GM10847 (cell line): ENCODE results near the gene LRFN4.

Source experiments
- POLR2A ChIP-seq: IDR thresholded peaks from 2 replicates; pipeline ENCODE4 v1.6.1; 2011; ENCODE audit not compliant: insufficient read length; ENCODE audit errors: extremely low read depth

The LRFN4 gene

DNA sequence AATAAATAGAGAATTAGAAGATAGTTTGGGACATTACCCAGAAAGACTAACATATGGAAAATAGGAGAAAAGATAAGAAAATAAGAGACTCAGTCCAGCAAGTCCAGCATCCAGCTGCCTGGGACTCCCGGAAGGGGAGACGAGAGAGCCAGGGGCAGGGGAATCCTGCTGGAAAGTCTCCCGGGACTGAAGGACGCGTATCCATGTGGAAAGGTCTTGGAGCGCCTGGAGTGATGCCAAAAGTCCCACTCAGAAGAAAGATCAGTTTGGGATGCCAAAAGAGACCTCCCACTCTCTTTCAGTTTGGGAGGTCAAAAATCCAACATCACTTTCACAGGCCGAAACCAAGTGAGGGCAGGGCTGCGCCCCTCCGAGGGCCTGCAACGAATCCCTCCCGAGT is 30.7 kb downstream of the LRFN4 start:
- no peak for TF ChIP-seq POLR2A

DNA sequence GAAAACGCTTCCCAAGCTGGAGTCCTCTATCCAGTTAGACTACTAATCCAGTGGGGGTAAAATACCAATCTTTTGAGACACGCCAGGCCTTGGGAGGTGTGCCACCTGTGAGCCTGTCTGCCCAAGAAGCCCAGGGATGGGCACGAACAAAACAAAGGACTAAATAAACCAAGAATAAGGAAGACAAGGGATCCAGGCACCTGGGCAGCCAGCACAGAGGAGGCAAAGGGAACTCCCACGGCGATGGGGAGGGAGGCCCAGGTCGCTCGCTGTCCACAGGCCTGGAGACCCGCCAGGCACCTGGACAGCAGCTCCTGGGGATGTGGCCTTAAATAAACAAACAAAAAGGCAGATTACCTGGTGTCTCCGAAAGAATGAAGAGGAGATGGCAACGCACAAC is 31.4 kb downstream of the LRFN4 start:
- TF ChIP-seq POLR2A: no peak

DNA sequence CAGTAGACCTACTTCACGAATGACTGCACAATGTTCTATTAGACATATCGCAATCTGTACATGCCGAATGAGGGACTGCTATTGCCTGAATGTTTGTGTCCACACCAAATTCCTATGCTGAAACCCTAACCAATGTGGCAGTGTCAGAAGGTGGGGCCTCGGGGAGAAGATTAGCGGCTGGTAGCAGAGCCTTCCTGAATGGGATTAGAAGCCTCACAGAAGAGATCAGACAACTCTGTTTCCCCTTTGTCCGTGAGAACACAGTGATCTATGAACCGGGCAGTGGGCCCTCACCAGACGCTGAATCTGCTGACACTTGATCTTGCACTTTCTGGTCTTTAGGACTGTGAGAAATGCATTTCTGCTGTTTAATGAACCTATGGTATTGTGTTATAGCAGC is 33.1 kb downstream of the LRFN4 start:
- no peak for TF ChIP-seq POLR2A

DNA sequence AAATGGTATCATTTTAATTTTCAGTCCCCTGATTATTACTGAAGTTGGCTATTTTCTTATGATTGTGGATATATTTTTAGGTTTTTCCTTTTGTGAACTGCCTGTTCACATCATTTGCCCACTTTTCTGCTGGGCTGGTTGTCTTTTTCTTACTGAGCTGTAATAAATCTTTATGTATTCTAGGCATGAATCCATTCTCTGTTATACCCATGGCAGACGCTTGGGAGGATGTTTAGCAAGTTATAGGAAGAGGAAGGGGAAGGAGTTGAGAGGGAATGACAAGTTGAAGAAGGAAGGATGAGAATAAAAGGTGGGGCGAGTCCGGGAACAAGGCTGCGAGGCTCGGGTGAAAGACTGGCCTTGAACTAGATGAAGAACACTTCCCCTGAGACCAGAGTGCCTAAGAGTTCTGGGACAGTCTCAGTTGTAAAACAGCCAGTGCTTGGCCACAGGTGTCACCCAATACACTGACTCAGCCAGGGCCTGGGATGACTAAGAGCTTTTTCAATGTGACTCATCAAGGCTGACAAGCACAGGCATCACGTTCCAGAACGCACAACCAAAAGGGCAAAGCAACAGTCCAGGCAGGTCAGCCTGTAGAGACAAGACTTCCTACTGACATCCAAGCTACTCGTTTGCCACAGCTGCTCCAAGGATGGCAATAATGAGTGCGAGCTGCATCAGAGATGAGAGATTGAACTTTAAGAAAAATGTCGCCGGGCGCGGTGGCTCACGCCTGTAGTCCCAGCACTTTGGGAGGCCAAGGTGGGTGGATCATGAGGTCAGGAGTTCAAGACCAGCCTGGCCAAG is 35.2 kb downstream of the LRFN4 start:
- TF ChIP-seq POLR2A: no peak

DNA sequence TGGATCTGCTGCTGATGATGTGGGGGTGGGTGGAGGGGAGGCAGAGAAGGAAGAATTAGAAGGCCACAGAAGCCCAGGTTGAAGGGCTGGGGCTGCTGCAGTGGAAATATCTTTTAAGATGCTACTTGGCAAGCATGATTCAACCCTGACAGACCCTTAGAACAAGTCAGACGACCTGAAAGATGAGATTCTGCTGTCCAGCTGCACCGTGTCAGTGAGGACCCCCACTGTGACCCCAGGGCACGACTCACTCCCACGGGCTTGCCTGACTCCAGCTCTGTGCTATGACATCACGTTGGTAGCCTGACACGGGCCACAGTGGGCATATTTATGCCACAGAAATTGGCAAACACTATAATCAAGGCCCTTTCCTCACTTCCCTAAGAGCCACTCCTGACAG is 36.0 kb downstream of the LRFN4 start:
- TF ChIP-seq POLR2A: no peak

DNA sequence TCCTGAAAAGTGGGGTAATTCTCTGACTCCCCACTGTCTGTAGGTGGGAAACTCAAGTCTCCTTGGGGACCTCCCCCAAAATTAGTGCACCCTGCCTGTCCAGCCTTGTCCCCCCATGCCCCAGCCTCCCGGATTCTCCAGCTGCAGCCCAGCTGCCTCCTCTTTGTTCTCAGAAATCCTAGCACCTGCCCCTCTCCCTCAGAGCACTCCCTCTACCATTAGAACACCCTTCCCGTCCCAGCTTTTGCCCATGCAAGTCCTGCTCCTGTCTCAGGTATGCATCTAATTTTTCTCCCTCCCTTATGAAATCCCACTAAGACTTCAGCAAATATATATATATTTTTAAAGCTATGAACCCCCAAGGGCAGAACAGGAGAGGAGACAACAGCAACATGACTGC is 37.3 kb downstream of the LRFN4 start:
- TF ChIP-seq POLR2A: no peak

DNA sequence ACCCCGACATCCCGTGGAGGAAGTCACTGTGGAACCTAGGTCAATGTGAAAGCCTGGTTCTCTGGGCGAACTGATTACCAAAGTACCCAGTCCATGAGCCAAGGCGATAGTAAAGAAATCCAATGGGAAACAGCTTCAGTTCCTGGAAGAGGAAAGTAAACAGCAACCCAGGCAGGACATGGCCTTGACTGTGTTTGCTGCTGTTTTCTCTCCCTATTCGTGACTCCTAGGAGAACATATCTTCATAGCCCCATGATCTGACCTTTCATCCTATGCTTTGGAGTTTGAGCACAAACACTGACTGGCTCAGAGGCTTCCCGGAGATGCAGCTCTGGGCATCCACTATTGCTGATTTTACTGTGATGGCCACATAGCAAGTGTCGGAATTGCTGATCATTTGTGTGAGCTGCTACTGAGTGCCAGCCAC is 45.1 kb downstream of the LRFN4 start:
- no peak for TF ChIP-seq POLR2A

DNA sequence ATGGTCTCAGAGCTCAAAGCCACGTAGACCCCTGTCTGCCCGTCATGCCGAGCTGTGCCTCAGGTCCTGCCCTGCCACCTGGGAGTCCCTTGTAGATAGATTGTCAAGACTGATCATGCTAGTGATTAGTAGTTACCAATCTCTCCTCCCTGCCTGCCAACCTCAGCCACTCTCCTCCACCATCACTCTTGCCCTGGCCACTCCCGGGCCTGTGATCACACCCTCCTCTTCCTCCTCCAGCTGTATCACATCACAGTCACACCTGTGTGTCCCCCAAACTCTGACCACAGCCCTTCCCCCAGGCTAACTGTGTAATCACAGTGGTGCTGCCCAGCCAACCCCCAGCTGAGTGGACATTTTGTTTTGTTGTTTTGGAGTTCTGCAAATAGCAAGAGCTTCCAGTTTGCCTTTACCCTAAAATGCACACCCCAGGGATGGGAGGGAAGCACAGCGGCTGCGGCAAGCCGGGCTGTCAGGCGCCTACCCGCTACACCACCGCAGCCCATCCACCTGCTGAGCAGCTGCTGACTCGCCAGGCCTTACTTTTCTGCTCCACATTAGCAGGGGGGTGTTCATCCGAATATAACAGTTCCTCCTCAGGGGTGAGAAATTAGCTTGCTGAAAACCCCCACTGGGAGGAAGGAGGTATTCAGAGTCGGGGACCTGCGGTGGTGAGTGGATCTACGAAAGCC is 45.8 kb downstream of the LRFN4 start:
- TF ChIP-seq POLR2A: no peak

DNA sequence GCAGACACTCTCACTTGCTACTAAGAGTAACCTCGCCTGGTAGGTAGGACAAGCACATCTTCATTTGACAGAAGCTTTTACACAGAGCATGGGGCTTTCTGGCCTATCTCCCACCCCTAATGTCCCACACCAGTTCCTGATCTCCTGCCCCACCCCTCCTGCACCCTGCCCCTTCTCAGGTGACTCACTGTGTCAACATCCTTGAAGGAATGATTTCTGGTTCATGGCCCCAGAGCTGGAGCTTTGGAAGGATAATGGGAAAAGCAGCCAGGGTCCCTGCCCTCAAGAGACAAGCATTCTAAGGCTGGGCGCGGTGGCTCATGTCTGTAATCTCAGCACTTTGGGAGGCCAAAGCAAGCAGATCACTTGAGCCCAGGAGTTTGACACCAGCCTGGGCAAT is 47.2 kb downstream of the LRFN4 start:
- no peak for TF ChIP-seq POLR2A

DNA sequence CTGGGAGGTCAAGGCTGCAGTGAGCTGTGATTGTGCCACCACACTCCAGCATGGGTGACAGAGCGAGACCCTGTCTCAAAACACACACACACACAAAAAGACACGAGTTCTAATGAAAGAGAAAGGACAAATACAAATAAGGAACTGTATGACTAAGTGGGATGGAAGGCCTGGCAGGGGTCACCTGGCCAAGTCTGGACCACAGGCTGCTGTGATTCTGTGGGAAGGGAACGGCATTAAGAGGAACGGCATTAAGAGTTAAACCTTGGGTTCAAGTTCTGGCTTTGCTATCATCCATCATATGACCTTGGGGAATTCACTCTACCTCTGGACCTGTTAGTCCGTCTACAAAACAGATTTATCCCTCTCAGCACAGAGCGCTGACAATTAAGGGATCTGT is 47.7 kb downstream of the LRFN4 start:
- no peak for TF ChIP-seq POLR2A

DNA sequence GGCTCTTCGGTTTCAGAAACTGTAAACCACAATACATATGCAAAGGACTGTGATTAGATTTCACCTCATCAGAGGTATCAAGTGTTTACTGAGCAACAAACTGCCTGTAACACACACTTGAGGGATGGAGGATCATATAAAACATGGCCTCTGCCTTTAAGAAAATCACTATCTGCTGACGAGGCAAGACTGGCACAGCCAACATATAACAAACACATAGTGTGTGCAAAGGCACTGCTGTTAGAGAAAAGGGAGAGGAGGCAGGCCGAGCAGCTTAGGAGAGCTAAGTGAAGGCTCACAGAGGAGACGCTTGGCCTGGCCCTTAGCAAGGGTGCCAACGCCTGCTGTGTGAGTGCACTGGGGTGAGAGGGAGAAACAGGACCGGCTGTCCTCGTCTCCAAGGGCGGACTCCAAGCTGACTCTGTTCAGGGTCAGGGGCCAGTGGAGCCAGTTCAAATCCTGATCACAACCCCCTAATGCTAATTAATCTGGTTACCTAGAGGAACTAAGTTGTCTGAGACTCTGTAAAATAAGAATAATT is 48.2 kb downstream of the LRFN4 start:
- no peak for TF ChIP-seq POLR2A

DNA sequence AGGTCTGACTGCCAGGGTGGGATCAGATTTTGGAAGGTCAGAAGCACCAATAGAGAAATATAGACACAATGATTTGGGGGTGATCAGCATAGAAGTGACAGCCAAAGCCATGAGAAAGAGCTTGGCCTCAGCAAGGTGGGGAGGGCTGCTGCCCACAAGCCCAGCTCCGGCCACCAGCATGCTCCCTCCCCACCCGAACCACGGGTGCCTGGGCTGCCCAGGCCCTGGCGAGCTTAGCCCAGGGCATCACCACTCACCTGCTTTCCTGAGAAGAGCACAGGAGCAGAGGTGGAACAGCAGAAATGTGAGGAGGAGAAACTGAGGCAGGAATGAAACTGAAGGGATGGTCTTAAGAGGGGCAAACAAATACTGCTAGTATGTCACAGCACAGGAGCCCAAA is 48.8 kb downstream of the LRFN4 start:
- no peak for TF ChIP-seq POLR2A

DNA sequence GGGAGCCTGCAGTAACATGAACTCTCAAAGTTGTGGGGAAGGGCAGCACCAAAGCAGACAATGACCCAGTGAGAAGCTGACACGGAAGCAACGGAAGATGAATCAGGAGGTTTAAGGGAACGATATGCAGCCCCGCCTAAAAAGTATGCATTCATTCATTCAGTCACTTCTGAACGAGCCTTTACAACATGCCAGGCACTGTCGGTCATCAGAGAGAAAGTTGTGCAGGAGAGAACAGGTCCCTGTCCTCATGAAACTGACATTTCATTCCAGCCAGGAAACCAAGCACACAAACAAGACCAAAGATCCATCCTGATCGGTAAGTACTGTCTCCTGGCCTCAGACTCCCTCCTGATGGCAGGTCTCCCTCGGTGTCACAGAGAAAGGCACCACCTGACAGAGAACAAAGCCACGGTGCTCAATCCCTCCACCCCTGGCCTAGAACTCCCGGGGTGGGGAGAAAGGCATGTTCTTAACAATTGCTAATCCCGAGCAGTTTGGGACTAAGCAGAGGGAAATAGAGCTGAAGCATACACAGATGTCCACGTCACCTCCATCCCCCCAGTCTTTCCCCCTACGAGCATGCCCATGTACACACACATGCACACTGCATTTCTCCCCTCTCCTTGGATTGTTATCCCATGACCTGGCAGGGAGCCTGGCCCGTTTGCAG is 49.3 kb downstream of the LRFN4 start:
- no peak for TF ChIP-seq POLR2A

DNA sequence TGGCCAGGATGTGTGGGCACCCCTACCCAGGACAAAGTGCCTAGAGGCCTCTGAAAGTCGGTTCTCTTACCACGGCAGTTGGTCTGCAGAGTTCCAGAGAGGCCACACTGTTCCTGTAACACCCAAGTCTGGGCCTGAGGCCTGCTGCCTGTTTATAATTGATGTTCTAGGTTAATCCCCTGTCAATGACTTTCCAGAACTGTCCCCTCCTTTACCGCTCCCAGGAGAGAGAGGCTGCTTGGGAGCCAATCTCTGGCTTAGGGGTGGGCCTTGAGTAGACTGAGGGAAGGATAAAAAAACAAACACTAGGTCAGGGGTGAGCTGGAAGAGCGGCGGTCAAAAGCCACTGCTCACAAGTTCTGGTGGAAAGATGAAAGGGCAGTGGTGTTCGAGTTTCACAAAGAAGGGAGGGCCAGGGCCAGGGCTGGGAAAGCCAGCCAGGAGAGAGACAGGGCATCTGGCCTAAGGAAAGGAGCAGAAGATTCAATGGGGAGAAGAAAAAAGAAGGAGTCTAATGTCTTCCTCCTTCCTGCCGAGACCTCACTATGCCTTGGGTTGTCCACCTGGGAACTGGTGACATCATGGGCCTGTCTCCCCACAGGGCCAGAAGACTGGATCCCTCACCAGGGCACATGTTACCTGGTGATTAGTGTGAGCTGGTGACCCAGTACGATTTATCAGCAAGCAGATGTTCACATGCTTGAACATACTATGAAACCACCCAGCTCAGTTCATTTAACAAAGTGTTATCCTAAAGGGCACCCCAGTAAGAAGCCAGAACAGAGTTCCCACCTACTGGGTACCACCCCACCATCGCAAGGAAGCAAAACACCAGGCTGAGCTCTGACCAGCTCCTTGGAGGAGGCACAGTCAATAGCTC is 51.1 kb downstream of the LRFN4 start:
- no peak for TF ChIP-seq POLR2A

DNA sequence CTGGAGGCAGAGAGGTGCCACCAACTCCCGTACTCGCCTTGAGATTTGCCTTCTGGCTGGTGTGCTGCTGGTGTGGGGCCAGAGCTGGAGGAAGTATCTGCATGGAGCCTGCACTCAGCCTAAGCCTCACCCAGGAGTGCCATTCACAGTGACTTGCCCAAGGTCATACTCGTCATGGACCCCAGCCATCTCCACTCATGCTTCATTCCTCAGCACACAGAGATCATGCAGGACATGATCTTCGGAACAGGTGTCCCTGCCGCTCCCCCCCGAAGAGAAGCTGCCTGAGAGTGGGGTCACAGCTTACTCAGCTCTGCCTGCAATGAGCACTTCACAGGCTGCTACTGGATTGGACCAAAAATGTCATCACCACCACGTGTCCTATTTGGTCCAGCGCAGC is 52.3 kb downstream of the LRFN4 start:
- TF ChIP-seq POLR2A: no peak
